ENCODE results near the gene TEKT1. TPM values are rescaled to one million over a fixed set of nuclear protein-coding genes. Genes with fewer than 3 reads are reported as not detected.

Gene TEKT1
- total RNA-seq, 2 experiments from 2014 or later: not detected

- H3K27me3 Mint-ChIP-seq: peaks cover 39% of the 10 kb centered on the region
- POLR2A ChIA-PET: no interaction called here
- no peak for DNase-seq
These were observed 33.7 kb downstream of the TEKT1 start for GRCh38 chr17:6797718-6798351.

GRCh38 chr17:6796887-6797490 lies 34.5 kb downstream of the TEKT1 start:
- Mint-ChIP-seq H3K27me3 (peaks cover 48% of the 10 kb centered on the region), H3K4me1 (peaks cover 8% of the 10 kb centered on the region), H3K36me3 (no peaks in the 10 kb centered on the region), H3K4me3 (no peak overlapping the region), H3K27ac (no peak overlapping the region), H3K9me3 (no peaks in the 10 kb centered on the region)
- ATAC-seq (ENCODE audit: low read depth) (no peak), DNase-seq (no peak)
- POLR2A ChIA-PET: no interaction called here

More at GRCh38 chr17:6797718-6798351, 33.7 kb downstream of the TEKT1 start:
- Mint-ChIP-seq H3K4me3 (no peak overlapping the region), H3K4me1 (peaks cover 7% of the 10 kb centered on the region), H3K36me3 (no peaks in the 10 kb centered on the region), H3K9me3 (no peaks in the 10 kb centered on the region), H3K27ac (no peak overlapping the region)
- no peak for ATAC-seq (ENCODE audit: low read depth)

- ATAC-seq (ENCODE audit: low read depth) (no peak), DNase-seq (no peak)
- Mint-ChIP-seq H3K27me3 (peaks cover 55% of the 10 kb centered on the region), H3K36me3 (no peaks in the 10 kb centered on the region), H3K4me1 (peaks cover 8% of the 10 kb centered on the region), H3K4me3 (no peak overlapping the region), H3K27ac (no peak overlapping the region), H3K9me3 (no peaks in the 10 kb centered on the region)
- POLR2A ChIA-PET: no interaction called here
These were observed 35.3 kb downstream of the TEKT1 start for GRCh38 chr17:6796017-6796886.

- POLR2A ChIA-PET: no interaction called here
- DNase-seq: no peak
- no peak for ATAC-seq (ENCODE audit: low read depth)
- Mint-ChIP-seq H3K9me3 (no peaks in the 10 kb centered on the region), H3K27me3 (peaks cover 65% of the 10 kb centered on the region), H3K27ac (no peak overlapping the region), H3K36me3 (no peaks in the 10 kb centered on the region), H3K4me3 (no peak overlapping the region), H3K4me1 (peaks cover 8% of the 10 kb centered on the region)
These were observed 37.6 kb downstream of the TEKT1 start for GRCh38 chr17:6793748-6794493.

GRCh38 chr17:6789146-6789545 lies 42.4 kb downstream of the TEKT1 start:
- H3K4me1 Mint-ChIP-seq: peaks cover 8% of the 10 kb centered on the region
- H3K27ac Mint-ChIP-seq: no peak overlapping the region
- ATAC-seq (ENCODE audit: low read depth): no peak
- no peaks in the 10 kb centered on the region for H3K36me3 Mint-ChIP-seq
- POLR2A ChIA-PET: no interaction called here
- H3K27me3 Mint-ChIP-seq: peaks cover 91% of the 10 kb centered on the region
- no peak for DNase-seq
- no peak overlapping the region for H3K4me3 Mint-ChIP-seq
- H3K9me3 Mint-ChIP-seq: peaks cover 8% of the 10 kb centered on the region

- Mint-ChIP-seq H3K27me3 (peaks cover 94% of the 10 kb centered on the region), H3K27ac (no peak overlapping the region), H3K9me3 (peaks cover 20% of the 10 kb centered on the region), H3K36me3 (peaks cover 5% of the 10 kb centered on the region), H3K4me3 (no peak overlapping the region), H3K4me1 (no peaks in the 10 kb centered on the region)
- ATAC-seq (ENCODE audit: low read depth) (no peak), DNase-seq (no peak)
- POLR2A ChIA-PET: interaction anchor here (0.7 kb wide), 1 partner anchor 1475 kb away, joined by 4 read pairs; no protein-coding TSS in a partner anchor
These were observed 44.3 kb downstream of the TEKT1 start for GRCh38 chr17:6787081-6787693.

- Mint-ChIP-seq H3K9me3 (peaks cover 25% of the 10 kb centered on the region), H3K4me3 (no peak overlapping the region), H3K36me3 (peaks cover 9% of the 10 kb centered on the region), H3K27me3 (peaks cover 91% of the 10 kb centered on the region), H3K4me1 (no peaks in the 10 kb centered on the region), H3K27ac (no peak overlapping the region)
- POLR2A ChIA-PET: no interaction called here
- DNase-seq (no peak), ATAC-seq (ENCODE audit: low read depth) (no peak)
These were observed 44.9 kb downstream of the TEKT1 start for GRCh38 chr17:6786618-6787017.

GRCh38 chr17:6782244-6782643 lies 49.3 kb downstream of the TEKT1 start:
- H3K27ac Mint-ChIP-seq: no peak overlapping the region
- DNase-seq (no peak), ATAC-seq (ENCODE audit: low read depth) (no peak)
- POLR2A ChIA-PET: interaction anchor here (1.5 kb wide), 1 partner anchor 27 kb away, joined by 3 read pairs; the partner anchor contains the start of gene XAF1
- H3K4me3 Mint-ChIP-seq: no peak overlapping the region
- peaks cover 29% of the 10 kb centered on the region for H3K9me3 Mint-ChIP-seq
- H3K36me3 Mint-ChIP-seq: peaks cover 20% of the 10 kb centered on the region
- peaks cover 8% of the 10 kb centered on the region for H3K4me1 Mint-ChIP-seq
- H3K27me3 Mint-ChIP-seq: peaks cover 65% of the 10 kb centered on the region

- Mint-ChIP-seq H3K27ac (no peak overlapping the region), H3K4me1 (peaks cover 12% of the 10 kb centered on the region), H3K27me3 (peaks cover 51% of the 10 kb centered on the region), H3K4me3 (no peak overlapping the region), H3K9me3 (peaks cover 29% of the 10 kb centered on the region), H3K36me3 (peaks cover 22% of the 10 kb centered on the region)
- POLR2A ChIA-PET: no interaction called here
- DNase-seq (no peak), ATAC-seq (ENCODE audit: low read depth) (peak; percentile 48)
These were observed 50.6 kb downstream of the TEKT1 start for GRCh38 chr17:6780886-6781285.

GRCh38 chr17:6780001-6780400 lies 51.5 kb downstream of the TEKT1 start:
- Mint-ChIP-seq H3K36me3 (peaks cover 26% of the 10 kb centered on the region), H3K27ac (no peak overlapping the region)

GRCh38 chr17:6779411-6779810 lies 52.1 kb downstream of the TEKT1 start:
- DNase-seq: no peak
- peaks cover 37% of the 10 kb centered on the region for H3K27me3 Mint-ChIP-seq
- POLR2A ChIA-PET: interaction anchor here (1.0 kb wide), 1 partner anchor 22 kb away, joined by 5 read pairs; no protein-coding TSS in a partner anchor
- H3K4me1 Mint-ChIP-seq: peaks cover 19% of the 10 kb centered on the region
- H3K27ac Mint-ChIP-seq: no peak overlapping the region
- H3K9me3 Mint-ChIP-seq: peaks cover 28% of the 10 kb centered on the region
- H3K4me3 Mint-ChIP-seq: no peak overlapping the region
- H3K36me3 Mint-ChIP-seq: peaks cover 31% of the 10 kb centered on the region
- ATAC-seq (ENCODE audit: low read depth): no peak

More at GRCh38 chr17:6780001-6780400, 51.5 kb downstream of the TEKT1 start:
- peaks cover 16% of the 10 kb centered on the region for H3K4me1 Mint-ChIP-seq
- no peak for DNase-seq
- no peak for ATAC-seq (ENCODE audit: low read depth)
- H3K27me3 Mint-ChIP-seq: peaks cover 42% of the 10 kb centered on the region
- H3K9me3 Mint-ChIP-seq: peaks cover 26% of the 10 kb centered on the region
- no peak overlapping the region for H3K4me3 Mint-ChIP-seq
- POLR2A ChIA-PET: interaction anchor here (0.5 to 1.0 kb wide), 3 partner anchors 23 to 232 kb away, joined by 3 to 5 read pairs (median 3); partner anchors contain the start of genes RNASEK and XAF1

GRCh38 chr17:6775871-6776405 lies 55.6 kb downstream of the TEKT1 start, which contains the start of gene FBXO39:
TSS of gene FBXO39 (plus strand) at chr17:6776215. CDS start at chr17:6779869, 3,654 bp downstream.
- Mint-ChIP-seq H3K36me3 (peaks cover 56% of the 10 kb centered on the region), H3K27me3 (peaks cover 11% of the 10 kb centered on the region), H3K4me3 (peak within 1 kb of the TSS; percentile 22), H3K9me3 (peaks cover 32% of the 10 kb centered on the region), H3K4me1 (peaks cover 27% of the 10 kb centered on the region), H3K27ac (no peak within 1 kb of the TSS)
- POLR2A ChIA-PET: interaction anchor here (0.6 to 2.1 kb wide), 5 partner anchors 12 to 26 kb away, joined by 3 to 13 read pairs (median 6); partner anchors contain the start of gene XAF1
- peak; percentile 67 for ATAC-seq (ENCODE audit: low read depth)
- peak; percentile 65 for DNase-seq
